OCI-LY1 (cell line): ENCODE data around the gene TMPRSS13.

Experiments used
- CTCF ChIP-seq: fragments of 200-600 bp; sonication (generic), shearing (Covaris generic); IDR thresholded peaks from 2 replicates; pipeline ENCODE4 v1.5.1; 2017; ENCODE audit warnings: mild to moderate bottlenecking, antibody characterized with exemption, low read length, moderate library complexity, mixed read lengths
- EZH2 ChIP-seq: fragments of 200-600 bp; sonication (generic), shearing (Covaris generic); IDR thresholded peaks from 2 replicates; pipeline ENCODE4 v1.8.0; 2017; ENCODE audit warnings: borderline replicate concordance, mixed run types, mild to moderate bottlenecking, antibody characterized with exemption, low read length, moderate library complexity, mixed read lengths

- TF ChIP-seq CTCF (no peak), EZH2 (no peak)
Observed at GRCh38 chr11:117913736-117914397, 15.3 kb downstream of the TMPRSS13 start.
